ENCODE data around the gene TMEM88. TPM values are rescaled to one million over a fixed set of nuclear protein-coding genes. Genes with fewer than 3 reads are reported as not detected.

The TMEM88 gene
- total RNA-seq, 1 donor from 2014 or later: 33.7 TPM

GRCh38 chr17:7831233-7831632 is 23.6 kb upstream of the TMEM88 start:
- Mint-ChIP-seq H3K4me1 (ENCODE audit: low read depth, unreplicated experiment) (peaks cover 3% of the 10 kb centered on the region), H3K27me3 (ENCODE audit: low read depth, unreplicated experiment) (peaks cover 46% of the 10 kb centered on the region), H3K27ac (ENCODE audit: unreplicated experiment) (no peak overlapping the region), H3K4me3 (ENCODE audit: unreplicated experiment) (no peak overlapping the region), H3K9me3 (ENCODE audit: unreplicated experiment) (no peaks in the 10 kb centered on the region), H3K36me3 (ENCODE audit: low read depth, unreplicated experiment) (no peaks in the 10 kb centered on the region)
- peaks cover 6% of the 10 kb centered on the region for H3K27me3 ChIP-seq (ENCODE audit: insufficient read depth, low read length)
- H3K79me2 ChIP-seq (ENCODE audit: insufficient read depth, low read length): no peaks in the 10 kb centered on the region
- H3K27ac ChIP-seq (ENCODE audit: low read depth, low read length): no peak overlapping the region
- no peaks in the 10 kb centered on the region for H3K9me3 ChIP-seq (ENCODE audit: insufficient read depth, low read depth, low read length)
- TF ChIP-seq CTCF (IDR thresholded peaks at IDR 0.05; ENCODE audit: insufficient read depth, low read depth, low read length) (no peak), EZH2 (IDR thresholded peaks at IDR 0.05; ENCODE audit: insufficient read depth, low read length) (no peak)
- no peaks in the 10 kb centered on the region for H3K36me3 ChIP-seq (ENCODE audit: insufficient read depth, low read length)
- peaks cover 19% of the 10 kb centered on the region for H3K4me1 ChIP-seq (ENCODE audit: insufficient read depth, low read length)
- H3K9ac ChIP-seq (ENCODE audit: low read length): no peak overlapping the region
- no peak overlapping the region for H3K4me2 ChIP-seq (ENCODE audit: low read length)
- H4K20me1 ChIP-seq (ENCODE audit: insufficient read depth, low read length): no peaks in the 10 kb centered on the region
- no peak overlapping the region for H2AFZ ChIP-seq (ENCODE audit: low read depth, low read length)
- DNase-seq (ENCODE audit: low read depth) (no peak), FAIRE-seq (no peak)
- H3K4me3 ChIP-seq (ENCODE audit: insufficient read depth, low read depth, low read length): no peak overlapping the region

DNA sequence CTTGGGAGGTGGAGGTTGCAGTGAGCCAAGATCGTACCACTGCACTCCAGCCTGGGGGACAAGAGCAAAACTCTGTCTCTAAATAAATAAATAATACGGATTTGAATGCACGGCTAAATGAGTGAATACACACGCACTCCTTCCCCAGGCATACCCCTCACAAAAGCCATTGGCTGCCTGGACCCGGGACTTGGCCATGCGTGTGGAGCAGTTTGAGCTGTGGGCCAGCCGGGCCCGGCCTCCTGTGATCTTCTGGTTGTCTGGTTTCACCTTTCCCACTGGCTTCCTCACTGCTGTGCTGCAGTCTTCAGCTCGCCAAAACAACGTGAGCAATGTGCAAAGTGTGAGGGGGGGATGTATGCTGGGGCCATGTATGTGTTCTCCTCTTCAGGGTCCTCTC is 22.4 kb upstream of the TMEM88 start:
- Mint-ChIP-seq H3K9me3 (ENCODE audit: unreplicated experiment) (no peaks in the 10 kb centered on the region), H3K27me3 (ENCODE audit: low read depth, unreplicated experiment) (peaks cover 40% of the 10 kb centered on the region), H3K4me3 (ENCODE audit: unreplicated experiment) (peak overlapping the region; percentile 20), H3K36me3 (ENCODE audit: low read depth, unreplicated experiment) (no peaks in the 10 kb centered on the region), H3K4me1 (ENCODE audit: low read depth, unreplicated experiment) (peaks cover 9% of the 10 kb centered on the region), H3K27ac (ENCODE audit: unreplicated experiment) (no peak overlapping the region)
- H3K27ac ChIP-seq (ENCODE audit: low read depth, low read length): no peak overlapping the region
- no peaks in the 10 kb centered on the region for H4K20me1 ChIP-seq (ENCODE audit: insufficient read depth, low read length)
- TF ChIP-seq CTCF (IDR thresholded peaks at IDR 0.05; ENCODE audit: insufficient read depth, low read depth, low read length): no peak
- TF ChIP-seq EZH2 (IDR thresholded peaks at IDR 0.05; ENCODE audit: insufficient read depth, low read length): no peak
- H3K79me2 ChIP-seq (ENCODE audit: insufficient read depth, low read length): no peaks in the 10 kb centered on the region
- no peak overlapping the region for H3K9ac ChIP-seq (ENCODE audit: low read length)
- no peak for DNase-seq (ENCODE audit: low read depth)
- FAIRE-seq: no peak
- no peak overlapping the region for H2AFZ ChIP-seq (ENCODE audit: low read depth, low read length)
- H3K4me2 ChIP-seq (ENCODE audit: low read length): no peak overlapping the region
- peaks cover 30% of the 10 kb centered on the region for H3K4me1 ChIP-seq (ENCODE audit: insufficient read depth, low read length)
- H3K9me3 ChIP-seq (ENCODE audit: insufficient read depth, low read depth, low read length): no peaks in the 10 kb centered on the region
- peaks cover 6% of the 10 kb centered on the region for H3K27me3 ChIP-seq (ENCODE audit: insufficient read depth, low read length)
- no peaks in the 10 kb centered on the region for H3K36me3 ChIP-seq (ENCODE audit: insufficient read depth, low read length)
- no peak overlapping the region for H3K4me3 ChIP-seq (ENCODE audit: insufficient read depth, low read depth, low read length)

GRCh38 chr17:7833011-7833794 is 21.7 kb upstream of the TMEM88 start:
- Mint-ChIP-seq H3K4me1 (ENCODE audit: low read depth, unreplicated experiment) (peaks cover 11% of the 10 kb centered on the region), H3K9me3 (ENCODE audit: unreplicated experiment) (no peaks in the 10 kb centered on the region), H3K27ac (ENCODE audit: unreplicated experiment) (no peak overlapping the region), H3K27me3 (ENCODE audit: low read depth, unreplicated experiment) (peaks cover 38% of the 10 kb centered on the region), H3K36me3 (ENCODE audit: low read depth, unreplicated experiment) (no peaks in the 10 kb centered on the region), H3K4me3 (ENCODE audit: unreplicated experiment) (peak overlapping the region; percentile 91)
- Histone ChIP-seq H3K9ac (ENCODE audit: low read length) (peak overlapping the region; percentile 94), H2AFZ (ENCODE audit: low read depth, low read length) (peak overlapping the region; percentile 85), H4K20me1 (ENCODE audit: insufficient read depth, low read length) (no peaks in the 10 kb centered on the region), H3K4me2 (ENCODE audit: low read length) (peak overlapping the region; percentile 100), H3K4me3 (ENCODE audit: insufficient read depth, low read depth, low read length) (peak overlapping the region; percentile 77), H3K9me3 (ENCODE audit: insufficient read depth, low read depth, low read length) (no peaks in the 10 kb centered on the region), H3K36me3 (ENCODE audit: insufficient read depth, low read length) (no peaks in the 10 kb centered on the region), H3K27me3 (ENCODE audit: insufficient read depth, low read length) (peaks cover 6% of the 10 kb centered on the region), H3K79me2 (ENCODE audit: insufficient read depth, low read length) (no peaks in the 10 kb centered on the region), H3K27ac (ENCODE audit: low read depth, low read length) (no peak overlapping the region), H3K4me1 (ENCODE audit: insufficient read depth, low read length) (peaks cover 35% of the 10 kb centered on the region)
- DNase-seq (ENCODE audit: low read depth): no peak
- no peak for FAIRE-seq
- TF ChIP-seq EZH2 (IDR thresholded peaks at IDR 0.05; ENCODE audit: insufficient read depth, low read length) (no peak), CTCF (IDR thresholded peaks at IDR 0.05; ENCODE audit: insufficient read depth, low read depth, low read length) (no peak)
